OCI-LY1 (cell line): ENCODE data around the gene OAT.

ENCODE experiments used
- H2AFZ ChIP-seq: fragments of 200-600 bp; sonication (generic), shearing (Covaris generic); 2 replicates; pipeline ENCODE4 v1.6.0; 2014; ENCODE audit warnings: antibody characterized with exemption, mild to moderate bottlenecking, low read length
- H3F3A ChIP-seq: fragments of 200-600 bp; sonication (generic), shearing (Covaris generic); 2 replicates; pipeline ENCODE4 v1.6.0; 2014; ENCODE audit warnings: mild to moderate bottlenecking, antibody characterized with exemption, low read length, moderate library complexity; ENCODE audit not compliant: insufficient read depth
- H3K27ac ChIP-seq: fragments of 200-600 bp; sonication (generic); 2 replicates; pipeline ENCODE4 v1.5.1; 2014; ENCODE audit warnings: low read length, mixed run types, mild to moderate bottlenecking, low read depth; ENCODE audit not compliant: poor library complexity, severe bottlenecking
- H3K27me3 ChIP-seq: fragments of 200-600 bp; sonication (generic); 2 replicates; pipeline ENCODE4 v1.6.0; 2014; ENCODE audit warnings: antibody characterized with exemption, mild to moderate bottlenecking, low read length, moderate library complexity; ENCODE audit not compliant: insufficient read depth
- H3K36me3 ChIP-seq: fragments of 200-600 bp; sonication (generic); 2 replicates; pipeline ENCODE4 v1.6.1; 2014; ENCODE audit warnings: mild to moderate bottlenecking, antibody characterized with exemption, low read length, moderate library complexity, mixed read lengths; ENCODE audit not compliant: insufficient read depth
- H3K4me1 ChIP-seq: fragments of 200-600 bp; sonication (generic); 2 replicates; pipeline ENCODE4 v1.5.1; 2014; ENCODE audit warnings: mild to moderate bottlenecking, low read length, moderate library complexity; ENCODE audit not compliant: insufficient read depth, severe bottlenecking
- H3K4me2 ChIP-seq: fragments of 200-600 bp; sonication (generic), shearing (Covaris generic); 2 replicates; pipeline ENCODE4 v1.6.1; 2014; ENCODE audit warnings: low read length
- H3K4me3 ChIP-seq: fragments of 200-600 bp; sonication (generic); 2 replicates; pipeline ENCODE4 v1.5.1; 2014; ENCODE audit warnings: low read length, low read depth, mild to moderate bottlenecking, mixed read lengths; ENCODE audit not compliant: poor library complexity, severe bottlenecking
- H3K79me2 ChIP-seq: fragments of 200-600 bp; shearing (Covaris generic); 2 replicates; pipeline ENCODE4 v1.6.1; 2016; ENCODE audit warnings: mixed run types, low read length, mixed read lengths; ENCODE audit not compliant: insufficient read depth
- H3K9ac ChIP-seq: fragments of 200-600 bp; sonication (generic), shearing (Covaris generic); 2 replicates; pipeline ENCODE4 v1.6.1; 2014; ENCODE audit warnings: mild to moderate bottlenecking, low read length, mixed read lengths
- H3K9me2 ChIP-seq: fragments of 200-600 bp; sonication (generic), shearing (Covaris generic); 2 replicates; pipeline ENCODE4 v1.6.1; 2014; ENCODE audit warnings: low read depth, mild to moderate bottlenecking, low read length, mixed read lengths
- H3K9me3 ChIP-seq: fragments of 200-600 bp; shearing (Covaris generic); 2 replicates; pipeline ENCODE4 v1.6.1; 2014; ENCODE audit warnings: low read length, mixed read lengths
- H4K20me1 ChIP-seq: fragments of 200-600 bp; sonication (generic), shearing (Covaris generic); 2 replicates; pipeline ENCODE4 v1.6.0; 2016; ENCODE audit warnings: mild to moderate bottlenecking, low read length; ENCODE audit not compliant: insufficient read depth
- CTCF ChIP-seq: fragments of 200-600 bp; sonication (generic), shearing (Covaris generic); IDR thresholded peaks from 2 replicates; pipeline ENCODE4 v1.5.1; 2017; ENCODE audit warnings: mild to moderate bottlenecking, antibody characterized with exemption, low read length, moderate library complexity, mixed read lengths
- EZH2 ChIP-seq: fragments of 200-600 bp; sonication (generic), shearing (Covaris generic); IDR thresholded peaks from 2 replicates; pipeline ENCODE4 v1.8.0; 2017; ENCODE audit warnings: borderline replicate concordance, mixed run types, mild to moderate bottlenecking, antibody characterized with exemption, low read length, moderate library complexity, mixed read lengths

Gene OAT

GRCh38 chr10:124458889-124459288 is 40.2 kb upstream of the OAT start:
- Histone ChIP-seq H3K4me2 (no peak overlapping the region), H3K9ac (no peak overlapping the region), H2AFZ (no peak overlapping the region), H3K27me3 (0 out of 2 replicates have a peak, but pooled peaks cover 5% of the 10 kb centered on the region), H3K27ac (no peak overlapping the region), H3K9me3 (no peaks in the 10 kb centered on the region), H3F3A (no peaks in the 10 kb centered on the region), H3K79me2 (no peaks in the 10 kb centered on the region), H3K9me2 (no peaks in the 10 kb centered on the region), H3K4me3 (no peak overlapping the region), H4K20me1 (no peaks in the 10 kb centered on the region), H3K36me3 (no peaks in the 10 kb centered on the region), H3K4me1 (peaks cover 10% of the 10 kb centered on the region)
- TF ChIP-seq CTCF, result no peak
- no peak for TF ChIP-seq EZH2

DNA sequence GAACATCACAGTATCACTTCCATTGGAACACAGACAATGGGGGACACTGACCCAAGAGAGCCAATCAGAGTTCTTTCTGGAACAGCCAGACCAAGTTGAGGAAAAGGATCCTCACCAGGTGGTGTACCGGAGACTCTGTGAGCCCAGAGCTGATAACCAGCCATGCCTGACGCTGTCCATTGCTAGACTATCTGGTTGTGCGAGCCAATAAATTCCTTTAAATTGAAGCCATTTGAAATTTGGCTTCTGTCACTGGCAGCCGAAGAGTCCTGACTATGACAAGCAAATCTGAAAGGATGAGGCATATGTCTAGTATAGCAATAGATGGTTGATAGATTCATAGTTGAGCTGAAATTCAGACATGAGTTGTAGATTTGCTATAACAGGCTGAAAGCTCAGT is 39.8 kb upstream of the OAT start:
- Histone ChIP-seq H2AFZ (no peak overlapping the region), H3K27ac (no peak overlapping the region), H3K9ac (no peak overlapping the region), H3K36me3 (no peaks in the 10 kb centered on the region), H3K79me2 (no peaks in the 10 kb centered on the region), H4K20me1 (no peaks in the 10 kb centered on the region), H3K9me2 (no peaks in the 10 kb centered on the region), H3K4me3 (no peak overlapping the region), H3F3A (no peaks in the 10 kb centered on the region), H3K4me1 (peaks cover 10% of the 10 kb centered on the region), H3K9me3 (no peaks in the 10 kb centered on the region), H3K4me2 (no peak overlapping the region), H3K27me3 (0 out of 2 replicates have a peak, but pooled peaks cover 5% of the 10 kb centered on the region)
- TF ChIP-seq CTCF (no peak), EZH2 (no peak)

DNA sequence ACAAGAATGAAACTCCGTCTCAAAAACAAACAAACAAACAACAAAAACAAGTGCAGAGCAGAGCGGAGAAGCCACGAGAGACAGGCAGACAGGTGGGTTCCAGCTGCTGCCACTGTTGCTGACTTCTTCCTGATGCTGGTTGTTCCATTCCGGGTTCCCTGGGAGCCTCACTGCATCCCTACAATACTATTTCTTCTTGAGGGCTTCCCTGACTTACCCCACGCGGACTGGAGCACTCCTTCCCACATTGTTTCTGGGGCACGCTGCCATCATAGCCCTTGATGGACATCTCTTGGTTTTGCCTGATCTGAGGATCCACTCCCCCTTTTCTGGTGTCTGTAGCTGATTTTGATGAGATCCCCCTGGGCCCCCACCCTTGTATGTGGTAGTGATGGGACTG is 36.7 kb upstream of the OAT start:
- H3K9me2 ChIP-seq, result no peaks in the 10 kb centered on the region
- H3K4me3 ChIP-seq, result no peak overlapping the region
- H3K9me3 ChIP-seq, result no peaks in the 10 kb centered on the region
- H3K4me1 ChIP-seq, result no peaks in the 10 kb centered on the region
- no peaks in the 10 kb centered on the region for H3K36me3 ChIP-seq
- no peak overlapping the region for H3K4me2 ChIP-seq
- no peak overlapping the region for H2AFZ ChIP-seq
- TF ChIP-seq EZH2 (no peak), CTCF (no peak)
- no peak overlapping the region for H3K27ac ChIP-seq
- H4K20me1 ChIP-seq, result no peaks in the 10 kb centered on the region
- H3K79me2 ChIP-seq, result no peaks in the 10 kb centered on the region
- no peak overlapping the region for H3K9ac ChIP-seq
- 0 out of 2 replicates have a peak, but pooled peaks cover 10% of the 10 kb centered on the region for H3K27me3 ChIP-seq
- H3F3A ChIP-seq, result no peaks in the 10 kb centered on the region
